ENCODE data around the gene PAM.
"Not testable (repeated sequence)": the region's sequence is repeated elsewhere in the genome, so short reads cannot be mapped to it uniquely, and the experiment has no call there.

The PAM gene

DNA sequence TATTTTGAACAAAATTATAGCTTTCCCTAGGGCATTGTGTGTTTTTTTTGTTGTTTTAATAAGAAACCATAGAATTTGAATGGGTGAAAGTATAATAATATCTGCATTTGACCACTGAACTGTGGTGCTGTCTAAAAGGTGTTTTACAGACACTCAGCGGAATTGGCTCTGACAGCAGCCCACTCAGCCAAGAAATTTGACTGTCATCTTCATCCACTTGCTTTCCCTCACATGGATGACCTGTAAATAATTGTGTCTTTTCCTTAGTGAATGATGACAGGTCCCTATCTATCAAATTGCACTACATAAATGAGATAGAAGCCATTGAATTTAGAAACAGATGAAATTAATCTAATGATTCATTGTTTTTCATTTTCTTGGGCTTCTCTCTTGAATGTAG is 150.0 kb downstream of the PAM start:
- no peak for DNase-seq

- not testable (repeated sequence) for DNase-seq
Measured at GRCh38 chr5:102907099-102907498, 152.0 kb downstream of the PAM start.

DNA sequence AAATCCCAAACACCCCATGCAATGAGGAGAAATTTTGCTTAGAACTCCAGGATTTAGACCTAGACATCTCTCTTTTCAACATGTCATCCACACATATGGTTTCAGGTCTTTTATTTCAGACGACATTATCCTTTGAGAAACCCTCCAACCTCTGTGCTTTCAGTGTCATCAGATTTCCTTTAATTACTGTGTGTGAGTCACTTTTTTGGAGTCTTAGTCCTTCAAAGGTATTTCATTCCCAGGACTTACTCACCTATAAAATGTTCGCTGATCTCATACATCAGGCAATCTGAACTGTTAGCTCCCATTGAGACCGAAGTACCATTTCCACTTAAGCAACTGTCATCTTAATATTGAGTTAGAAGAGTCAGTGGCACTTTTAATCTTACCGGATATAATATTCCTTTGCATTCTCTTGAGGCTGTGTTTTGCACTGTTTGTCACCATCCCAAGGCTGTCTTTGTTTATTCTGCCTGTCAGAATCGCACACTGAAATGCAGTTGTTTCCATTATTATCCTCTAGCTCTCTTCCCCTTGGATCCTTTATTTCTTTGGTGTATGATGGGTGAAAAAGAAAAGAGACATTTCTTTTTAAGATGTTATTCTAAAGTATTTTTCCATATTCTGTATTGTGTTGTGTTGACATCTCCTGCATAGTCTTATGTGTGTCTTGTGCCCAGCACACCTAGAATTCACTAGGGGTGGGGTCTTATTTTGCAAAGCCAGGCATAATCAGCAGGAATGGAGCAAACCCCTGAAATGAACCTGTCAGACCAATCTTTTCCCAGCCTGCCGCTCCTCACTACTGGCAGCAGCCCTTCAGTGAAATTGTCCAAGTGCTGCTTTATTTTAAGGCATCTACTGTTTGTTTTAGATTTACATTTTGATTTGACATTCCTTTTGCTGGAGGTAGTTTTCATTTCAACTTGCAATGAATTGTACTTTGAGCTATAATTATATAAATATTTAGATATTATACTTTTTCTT is 155.4 kb downstream of the PAM start:
- no peak for DNase-seq

DNA sequence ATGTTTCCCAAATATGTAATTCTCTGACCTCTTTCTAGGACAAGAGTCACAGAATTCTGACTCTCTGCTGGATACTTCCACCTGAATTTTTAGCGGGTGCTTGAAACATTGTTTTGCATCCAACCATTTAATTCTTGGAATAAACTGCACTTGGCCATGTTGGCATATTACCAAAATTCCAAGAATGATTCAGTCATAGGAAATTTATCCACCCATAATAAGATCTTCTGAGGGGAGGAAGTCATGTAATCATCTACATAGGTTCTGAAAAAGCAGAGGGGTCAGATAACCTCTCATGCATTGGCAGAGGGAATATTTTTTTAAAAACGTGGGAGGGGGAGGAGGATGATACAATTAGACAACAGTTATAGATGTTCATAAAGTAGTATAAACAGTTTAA is 156.9 kb downstream of the PAM start:
- DNase-seq = no peak

GRCh38 chr5:102916109-102916508 is 161.0 kb downstream of the PAM start:
- no peak for DNase-seq

GRCh38 chr5:102918986-102919610 is 164.0 kb downstream of the PAM start:
- DNase-seq = no peak

DNA sequence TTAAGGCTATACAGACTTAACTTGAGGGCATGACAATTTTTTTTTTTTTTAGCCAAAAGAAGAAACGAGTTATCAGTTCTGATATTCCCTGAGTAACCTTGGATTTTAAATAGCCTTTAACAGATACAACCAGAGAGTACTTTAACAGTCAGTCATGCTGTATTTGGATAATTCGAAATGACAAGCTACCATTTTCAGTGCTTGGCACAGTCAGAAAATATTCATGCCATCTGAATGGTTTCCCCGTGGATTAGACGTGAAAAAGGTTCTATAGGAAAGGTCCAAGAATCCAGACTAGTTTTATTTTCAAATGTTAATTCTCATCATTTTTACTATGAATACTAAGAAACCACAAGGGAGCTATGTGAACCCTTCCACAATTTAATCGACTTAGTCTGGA is 165.7 kb downstream of the PAM start:
- DNase-seq = no peak

DNA sequence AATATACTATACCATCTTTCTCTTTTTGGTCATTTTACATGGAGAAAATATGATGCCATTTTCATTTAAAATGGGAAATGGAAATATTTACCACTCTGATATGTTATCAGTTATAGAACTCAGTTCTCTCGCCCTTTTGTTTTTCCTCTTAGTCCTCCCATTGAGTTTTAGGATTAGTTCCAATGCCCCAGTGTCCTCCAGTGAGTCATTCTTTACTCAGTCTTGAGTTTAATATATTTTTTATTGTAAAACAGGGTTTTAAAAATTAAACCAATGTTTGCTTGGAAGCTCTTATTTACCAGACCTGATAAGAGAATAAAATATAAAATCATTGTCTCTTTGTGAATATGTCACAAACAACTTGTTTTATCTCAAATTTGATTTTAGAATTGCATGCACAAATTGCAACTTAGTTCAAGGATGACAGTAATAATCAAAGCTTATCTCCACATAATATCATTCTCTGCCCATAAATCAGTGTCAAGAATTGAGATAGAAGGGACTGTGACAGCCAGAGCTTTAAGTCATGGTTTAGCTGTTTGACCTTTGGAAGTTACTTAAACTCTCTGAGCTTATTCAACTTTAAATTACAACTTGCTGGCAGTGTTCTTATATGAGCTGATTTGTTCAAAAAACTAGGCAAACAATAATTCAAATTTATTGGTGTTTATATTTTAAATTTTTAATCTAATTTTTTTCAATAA is 166.4 kb downstream of the PAM start:
- no peak for DNase-seq

- DNase-seq = no peak
Measured at GRCh38 chr5:102922111-102922720, 167.1 kb downstream of the PAM start.

DNA sequence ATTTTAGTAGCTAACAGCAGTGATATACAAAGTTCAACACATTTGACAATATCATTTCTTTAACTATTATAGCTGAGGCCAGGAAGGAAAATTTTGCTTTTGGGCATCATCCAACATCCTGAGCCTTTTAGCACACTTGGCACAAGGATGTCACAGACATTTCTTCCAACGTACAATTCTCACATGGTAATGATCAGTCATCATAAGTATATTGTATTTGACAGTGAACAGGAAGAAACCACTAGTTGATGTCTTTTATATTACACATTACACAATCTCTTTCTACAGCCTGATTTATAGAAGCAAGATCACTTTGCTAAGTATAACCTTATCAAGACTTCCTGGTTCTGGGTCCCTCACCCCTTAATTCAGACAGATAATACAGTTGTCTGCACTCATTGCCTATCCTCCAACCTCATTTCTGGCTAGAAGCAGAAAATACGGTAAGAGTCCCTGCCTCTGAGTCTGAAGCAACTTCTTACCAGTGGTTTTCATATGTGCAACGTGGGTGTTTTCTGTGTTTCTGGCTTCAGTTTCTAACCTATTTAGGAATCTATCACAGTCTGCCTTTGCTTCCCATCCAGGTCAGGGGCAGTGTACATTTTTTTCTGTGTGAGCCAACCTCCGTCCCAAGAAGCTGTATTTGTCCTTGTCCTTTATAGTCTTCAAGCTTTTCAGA is 167.8 kb downstream of the PAM start:
- DNase-seq = no peak

DNA sequence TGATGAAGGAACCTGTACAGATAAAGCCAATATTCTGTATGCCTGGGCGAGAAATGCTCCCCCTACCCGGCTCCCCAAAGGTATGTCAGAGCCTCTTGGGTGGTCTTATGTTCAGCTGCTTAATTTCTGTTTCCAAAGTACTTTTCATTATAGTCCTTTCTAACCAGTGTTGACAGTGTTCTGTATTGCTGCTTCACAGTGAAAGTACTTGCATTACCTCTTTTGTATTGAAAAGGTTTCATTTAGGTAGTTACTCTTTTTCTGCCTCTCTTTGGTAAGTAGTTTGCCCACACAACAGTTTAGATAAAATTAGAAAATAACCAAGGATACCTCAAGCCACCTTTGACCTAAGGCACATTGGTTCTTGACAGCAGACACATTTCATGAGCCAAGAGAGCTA is 169.9 kb downstream of the PAM start:
- no peak for DNase-seq

DNA sequence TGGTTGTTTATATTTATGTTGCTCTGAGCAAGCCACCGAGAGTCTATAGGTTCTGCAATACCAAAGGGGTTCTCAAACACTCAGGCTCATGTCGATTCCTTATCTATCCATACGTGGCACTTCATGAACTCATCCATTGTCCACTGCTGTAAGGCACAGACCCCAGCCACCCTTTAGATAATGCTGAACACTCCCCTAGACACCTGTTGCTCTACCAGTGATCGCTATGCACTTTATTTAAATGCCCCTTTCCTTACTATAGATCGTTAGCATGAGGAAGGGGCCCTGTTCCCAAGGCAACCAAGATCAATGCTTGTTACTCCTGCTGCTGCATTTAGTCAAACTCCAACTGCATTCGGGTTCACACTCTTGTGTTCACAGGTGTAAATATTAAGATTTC is 171.9 kb downstream of the PAM start:
- no peak for DNase-seq

DNA sequence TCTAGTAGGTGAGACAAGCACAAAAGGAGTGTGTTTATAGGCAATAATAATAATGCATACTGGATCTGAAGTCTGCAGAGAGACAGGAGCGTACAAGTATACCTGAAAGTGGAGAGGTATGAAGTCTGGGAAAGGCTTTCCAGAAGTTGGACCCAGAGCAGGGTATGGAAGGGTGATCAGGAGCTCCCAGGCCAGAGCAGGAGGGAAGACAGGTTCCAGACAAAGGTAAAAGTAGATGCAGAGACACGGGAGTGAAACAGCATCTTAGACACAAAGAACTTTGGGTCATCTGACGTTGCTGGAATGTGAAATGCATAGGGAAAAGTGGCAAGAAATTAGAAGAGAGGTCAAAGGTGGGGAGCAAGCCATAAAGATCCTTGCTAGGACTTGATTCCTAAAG is 175.1 kb downstream of the PAM start:
- DNase-seq = no peak

GRCh38 chr5:102931085-102931725 is 176.1 kb downstream of the PAM start:
- DNase-seq = no peak

GRCh38 chr5:102932781-102933180 is 177.7 kb downstream of the PAM start:
- no peak for DNase-seq

- no peak for DNase-seq
Measured at GRCh38 chr5:102933316-102933715, 178.2 kb downstream of the PAM start.

- no peak for DNase-seq
Measured at GRCh38 chr5:102933721-102934459, 178.8 kb downstream of the PAM start.

DNA sequence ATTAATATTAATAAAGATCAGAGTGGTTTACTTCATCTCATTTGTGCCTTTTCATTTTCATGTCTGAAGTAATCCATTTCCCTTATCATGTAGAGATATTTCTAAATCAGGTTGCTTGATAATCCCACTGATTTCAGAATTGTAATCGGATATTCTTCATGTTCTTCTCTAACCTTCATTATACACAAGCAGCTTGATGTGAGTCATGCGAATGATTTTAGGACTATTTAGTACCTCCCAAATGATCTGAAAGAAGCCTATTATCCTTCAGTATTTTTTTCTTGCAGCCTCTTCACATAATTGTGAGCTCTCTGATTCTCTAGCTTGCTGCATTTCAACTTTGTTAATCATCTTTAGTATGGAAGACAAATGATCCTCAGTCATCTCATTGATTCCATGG is 182.8 kb downstream of the PAM start:
- DNase-seq = no peak

DNA sequence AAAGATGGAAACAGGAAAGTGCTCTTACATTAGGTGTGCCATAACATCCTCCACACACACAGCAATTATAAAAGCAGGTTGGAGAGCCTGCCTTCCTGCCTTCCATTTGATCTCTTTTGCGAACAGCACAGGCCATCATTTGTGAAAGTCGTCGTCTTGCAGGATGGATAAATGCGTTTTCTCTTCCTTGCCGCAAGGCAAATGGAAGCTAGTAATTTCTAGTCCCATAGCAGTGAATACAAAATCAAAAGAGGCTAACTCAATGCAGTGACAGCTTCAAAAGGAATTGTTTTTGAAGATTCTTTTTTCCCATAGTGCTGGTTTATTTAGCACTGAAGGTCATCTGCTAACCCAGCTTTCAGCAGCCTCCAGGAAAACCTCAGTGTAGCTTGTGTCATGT is 186.0 kb downstream of the PAM start:
- no peak for DNase-seq

GRCh38 chr5:102946414-102946813 is 191.3 kb downstream of the PAM start:
- DNase-seq = no peak

GRCh38 chr5:102946971-102947370 is 191.9 kb downstream of the PAM start:
- no peak for DNase-seq
